H54 (cell line): ENCODE data around the gene PIM1.
"Not testable (repeated sequence)": the region's sequence is repeated elsewhere in the genome, so short reads cannot be mapped to it uniquely, and the experiment has no call there.

Source experiments
- DNase-seq: peaks from one replicate; pipeline ENCODE4 v3.0.0; 2011; ENCODE audit warnings: low spot score, mixed read lengths; ENCODE audit not compliant: insufficient read length
- FAIRE-seq: peaks from 3 replicates; lab custom pipeline; 2011; peaks lifted over from hg19 to GRCh38; lab: Jason Lieb, UNC
- POLR2A ChIP-seq: IDR thresholded peaks from 2 replicates; pipeline ENCODE4 v1.6.1; 2011; ENCODE audit warnings: low read depth, mild to moderate bottlenecking, low read length

Gene PIM1

GRCh38 chr6:37169496-37170272, at the start of gene PIM1:
Gene PIM1, plus strand, starts transcription at chr6:37170152. Its CDS starts 424 bp downstream, at chr6:37170576.
- FAIRE-seq = no peak
- peak; percentile 48; the same call in 1 of the 2 replicates for TF ChIP-seq POLR2A
- DNase-seq = peak; percentile 89

GRCh38 chr6:37121556-37121955, 48.4 kb upstream of the PIM1 start:
- DNase-seq (no peak), FAIRE-seq (no peak)
- no peak for TF ChIP-seq POLR2A

GRCh38 chr6:37122861-37123260, 47.1 kb upstream of the PIM1 start:
- no peak for TF ChIP-seq POLR2A
- no peak for DNase-seq
- FAIRE-seq = no peak

GRCh38 chr6:37123957-37124729, 45.8 kb upstream of the PIM1 start:
- FAIRE-seq = no peak
- no peak for TF ChIP-seq POLR2A
- no peak for DNase-seq

GRCh38 chr6:37125774-37126492, 44.0 kb upstream of the PIM1 start:
- no peak for FAIRE-seq
- no peak for TF ChIP-seq POLR2A
- no peak for DNase-seq

GRCh38 chr6:37126493-37126958, 43.4 kb upstream of the PIM1 start:
- no peak for DNase-seq
- FAIRE-seq = no peak
- no peak for TF ChIP-seq POLR2A

- FAIRE-seq (no peak), DNase-seq (no peak)
- no peak for TF ChIP-seq POLR2A
Measured at GRCh38 chr6:37126961-37127616, 42.9 kb upstream of the PIM1 start.

GRCh38 chr6:37127961-37128862, 41.7 kb upstream of the PIM1 start:
- DNase-seq (peak; percentile 47), FAIRE-seq (peak; percentile 84)
- TF ChIP-seq POLR2A = no peak

- DNase-seq, FAIRE-seq: not testable (repeated sequence)
Measured at GRCh38 chr6:37128863-37129443, 41.0 kb upstream of the PIM1 start.

- DNase-seq (no peak), FAIRE-seq (no peak)
- TF ChIP-seq POLR2A = no peak
Measured at GRCh38 chr6:37129566-37129965, 40.4 kb upstream of the PIM1 start.

GRCh38 chr6:37130704-37131103, 39.2 kb upstream of the PIM1 start:
- no peak for FAIRE-seq
- TF ChIP-seq POLR2A = no peak
- no peak for DNase-seq
